ENCODE results near the gene DNAJB12.
"Not testable (repeated sequence)": the region's sequence is repeated elsewhere in the genome, so short reads cannot be mapped to it uniquely, and the experiment has no call there.

The DNAJB12 gene

DNA sequence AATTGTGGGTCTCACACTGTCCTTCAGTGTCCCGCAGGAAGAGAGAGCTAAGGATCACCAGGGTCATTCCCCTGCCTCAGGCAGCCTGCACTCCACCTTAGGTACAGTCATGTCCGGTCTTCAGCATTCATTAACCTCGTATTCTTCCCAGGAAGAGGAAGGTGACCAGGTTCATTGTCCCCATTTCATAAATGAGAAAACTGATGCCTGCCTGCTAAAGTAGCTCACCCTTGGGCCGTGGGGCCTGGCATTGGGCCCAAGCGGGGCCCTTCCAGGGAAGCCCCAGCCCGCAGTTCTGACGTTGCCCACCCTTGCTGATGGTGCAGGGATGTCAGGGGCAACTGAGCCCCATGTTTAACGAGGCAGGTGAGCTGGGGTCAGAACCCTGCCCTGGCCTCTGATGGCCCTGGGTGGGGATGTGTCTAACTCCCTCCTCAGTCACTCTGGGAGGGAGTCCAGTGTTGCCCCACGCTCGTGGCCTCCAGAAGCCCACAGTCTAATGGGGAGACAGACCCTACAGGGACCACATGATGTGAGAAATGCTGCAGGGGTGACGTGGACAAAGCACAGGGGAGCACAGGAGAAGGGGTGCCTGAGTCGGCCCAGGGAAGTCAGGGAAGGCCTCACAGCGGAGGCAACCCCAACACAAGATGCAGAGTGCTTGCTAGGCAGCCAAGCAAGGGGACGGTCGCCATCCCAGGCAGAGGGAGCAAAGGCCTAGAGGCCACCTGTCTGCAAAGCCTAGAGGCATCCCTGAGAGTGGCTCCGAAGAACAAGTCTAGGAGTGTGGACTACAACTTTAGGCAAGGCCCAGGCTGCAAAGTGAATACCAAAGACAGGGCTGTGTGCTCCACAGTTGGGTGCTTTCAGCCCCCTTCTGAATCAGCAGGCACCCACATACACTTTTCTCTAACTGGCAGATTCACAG is 55.9 kb downstream of the DNAJB12 start:
- H3K4me3 ChIP-seq (ENCODE audit: low read depth, low read length), result 0 out of 2 replicates have a peak overlapping the region, but pooled peaks have one; percentile 65
- no peaks in the 10 kb centered on the region for H3K36me3 ChIP-seq (ENCODE audit: control insufficient read depth, insufficient read depth, low read length)
- H3K27ac ChIP-seq (ENCODE audit: low read depth, low read length), result peak overlapping the region; percentile 29
- H3K9me3 ChIP-seq (ENCODE audit: control insufficient read depth, insufficient read depth, low read length), result no peaks in the 10 kb centered on the region
- no peaks in the 10 kb centered on the region for H3K27me3 ChIP-seq (ENCODE audit: control insufficient read depth, insufficient read depth, low read length)
- peaks cover 14% of the 10 kb centered on the region for H3K4me1 ChIP-seq (ENCODE audit: control insufficient read depth, insufficient read depth, low read length)
- no peak overlapping the region for H3K9ac ChIP-seq (ENCODE audit: low read depth, low read length)

- no peaks in the 10 kb centered on the region for H3K27me3 ChIP-seq (ENCODE audit: control insufficient read depth, insufficient read depth, low read length)
- no peaks in the 10 kb centered on the region for H3K9me3 ChIP-seq (ENCODE audit: control insufficient read depth, insufficient read depth, low read length)
- peak overlapping the region; percentile 65 for H3K4me3 ChIP-seq (ENCODE audit: low read depth, low read length)
- peaks cover 14% of the 10 kb centered on the region for H3K4me1 ChIP-seq (ENCODE audit: control insufficient read depth, insufficient read depth, low read length)
- peak overlapping the region; percentile 49 for H3K9ac ChIP-seq (ENCODE audit: low read depth, low read length)
- H3K36me3 ChIP-seq (ENCODE audit: control insufficient read depth, insufficient read depth, low read length), result no peaks in the 10 kb centered on the region
- H3K27ac ChIP-seq (ENCODE audit: low read depth, low read length), result peak overlapping the region; percentile 78
Observed at GRCh38 chr10:72297805-72298591, 56.7 kb downstream of the DNAJB12 start.

- H3K9ac ChIP-seq (ENCODE audit: low read depth, low read length), result peak overlapping the region; percentile 49
- peak overlapping the region; percentile 65 for H3K4me3 ChIP-seq (ENCODE audit: low read depth, low read length)
- H3K36me3 ChIP-seq (ENCODE audit: control insufficient read depth, insufficient read depth, low read length), result no peaks in the 10 kb centered on the region
- peaks cover 14% of the 10 kb centered on the region for H3K4me1 ChIP-seq (ENCODE audit: control insufficient read depth, insufficient read depth, low read length)
- H3K9me3 ChIP-seq (ENCODE audit: control insufficient read depth, insufficient read depth, low read length), result no peaks in the 10 kb centered on the region
- peak overlapping the region; percentile 78 for H3K27ac ChIP-seq (ENCODE audit: low read depth, low read length)
- H3K27me3 ChIP-seq (ENCODE audit: control insufficient read depth, insufficient read depth, low read length), result no peaks in the 10 kb centered on the region
Observed at GRCh38 chr10:72297281-72297804, 57.4 kb downstream of the DNAJB12 start.

GRCh38 chr10:72296829-72297280 is 57.9 kb downstream of the DNAJB12 start:
- not testable (repeated sequence) for H3K27me3 ChIP-seq (ENCODE audit: control insufficient read depth, insufficient read depth, low read length); H3K4me3 ChIP-seq (ENCODE audit: low read depth, low read length); H3K9me3 ChIP-seq (ENCODE audit: control insufficient read depth, insufficient read depth, low read length); H3K9ac ChIP-seq (ENCODE audit: low read depth, low read length); H3K27ac ChIP-seq (ENCODE audit: low read depth, low read length); H3K36me3 ChIP-seq (ENCODE audit: control insufficient read depth, insufficient read depth, low read length)
- H3K4me1 ChIP-seq (ENCODE audit: control insufficient read depth, insufficient read depth, low read length), result peaks cover 14% of the 10 kb centered on the region

DNA sequence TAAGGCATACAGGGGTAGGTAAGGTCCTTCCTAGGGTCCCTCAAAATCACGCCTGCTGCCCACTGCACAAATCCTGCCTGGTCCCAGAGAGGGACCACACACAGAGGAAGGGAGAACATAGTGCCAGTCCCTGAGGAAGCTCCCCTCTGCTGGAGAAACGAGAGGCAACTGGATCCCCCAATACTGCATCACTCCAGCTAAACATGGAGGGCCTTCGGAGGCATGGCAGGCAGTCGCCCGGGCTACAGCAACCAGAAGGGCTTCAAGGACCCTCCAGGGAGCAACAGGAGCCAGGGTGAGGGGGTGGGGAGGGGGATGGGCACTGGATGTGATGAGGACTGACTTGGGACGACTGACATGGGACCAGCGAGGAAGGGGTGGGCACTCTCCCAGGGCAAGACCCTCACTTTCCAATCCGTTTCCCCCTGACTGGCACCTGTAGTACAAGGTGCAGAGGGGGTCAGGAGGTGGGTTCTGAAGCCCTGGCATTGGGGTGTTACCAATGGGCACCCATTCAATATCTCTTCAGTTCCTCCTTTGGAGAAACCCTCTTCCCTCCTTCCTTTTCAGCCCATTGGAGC is 59.3 kb downstream of the DNAJB12 start:
- no peaks in the 10 kb centered on the region for H3K9me3 ChIP-seq (ENCODE audit: control insufficient read depth, insufficient read depth, low read length)
- H3K4me3 ChIP-seq (ENCODE audit: low read depth, low read length), result no peak overlapping the region
- H3K27ac ChIP-seq (ENCODE audit: low read depth, low read length), result peak overlapping the region; percentile 14
- peaks cover 14% of the 10 kb centered on the region for H3K4me1 ChIP-seq (ENCODE audit: control insufficient read depth, insufficient read depth, low read length)
- no peaks in the 10 kb centered on the region for H3K27me3 ChIP-seq (ENCODE audit: control insufficient read depth, insufficient read depth, low read length)
- H3K36me3 ChIP-seq (ENCODE audit: control insufficient read depth, insufficient read depth, low read length), result no peaks in the 10 kb centered on the region
- no peak overlapping the region for H3K9ac ChIP-seq (ENCODE audit: low read depth, low read length)

DNA sequence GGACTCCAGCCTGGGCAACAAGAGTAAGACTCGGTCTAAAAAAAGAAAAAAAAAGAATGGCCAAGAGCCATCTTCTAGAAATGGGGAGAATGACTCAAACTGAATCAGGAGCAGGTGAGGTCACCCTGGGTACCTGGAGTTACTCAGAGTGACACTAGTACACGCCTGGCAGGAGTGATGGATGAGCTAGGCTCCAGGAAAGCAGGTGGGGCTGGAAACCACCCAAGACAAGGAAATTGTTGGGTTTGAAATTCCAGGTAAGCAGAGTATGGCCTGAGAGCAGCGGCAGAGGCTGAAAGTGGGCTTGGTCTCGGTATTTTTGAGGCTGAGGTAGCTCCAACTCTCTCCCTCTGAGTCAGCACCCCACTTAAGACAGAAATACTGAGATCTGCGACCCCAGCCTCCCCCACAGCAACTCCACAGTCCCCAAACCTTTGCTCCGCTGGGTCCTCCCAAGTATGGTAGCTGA is 62.5 kb downstream of the DNAJB12 start:
- Histone ChIP-seq H3K36me3 (ENCODE audit: control insufficient read depth, insufficient read depth, low read length) (no peaks in the 10 kb centered on the region), H3K9ac (ENCODE audit: low read depth, low read length) (no peak overlapping the region), H3K4me1 (ENCODE audit: control insufficient read depth, insufficient read depth, low read length) (peaks cover 10% of the 10 kb centered on the region)

GRCh38 chr10:72291019-72291532 is 63.6 kb downstream of the DNAJB12 start:
- no peak overlapping the region for H3K4me3 ChIP-seq (ENCODE audit: low read depth, low read length)
- H3K9ac ChIP-seq (ENCODE audit: low read depth, low read length), result no peak overlapping the region
- no peaks in the 10 kb centered on the region for H3K27me3 ChIP-seq (ENCODE audit: control insufficient read depth, insufficient read depth, low read length)
- no peaks in the 10 kb centered on the region for H3K9me3 ChIP-seq (ENCODE audit: control insufficient read depth, insufficient read depth, low read length)
- no peaks in the 10 kb centered on the region for H3K36me3 ChIP-seq (ENCODE audit: control insufficient read depth, insufficient read depth, low read length)
- peaks cover 9% of the 10 kb centered on the region for H3K4me1 ChIP-seq (ENCODE audit: control insufficient read depth, insufficient read depth, low read length)
- H3K27ac ChIP-seq (ENCODE audit: low read depth, low read length), result no peak overlapping the region

More for the DNA sequence above, 62.5 kb downstream of the DNAJB12 start:
- Histone ChIP-seq H3K4me3 (ENCODE audit: low read depth, low read length) (no peak overlapping the region), H3K27me3 (ENCODE audit: control insufficient read depth, insufficient read depth, low read length) (no peaks in the 10 kb centered on the region), H3K27ac (ENCODE audit: low read depth, low read length) (no peak overlapping the region), H3K9me3 (ENCODE audit: control insufficient read depth, insufficient read depth, low read length) (no peaks in the 10 kb centered on the region)

- no peak overlapping the region for H3K9ac ChIP-seq (ENCODE audit: low read depth, low read length)
- no peak overlapping the region for H3K27ac ChIP-seq (ENCODE audit: low read depth, low read length)
- H3K27me3 ChIP-seq (ENCODE audit: control insufficient read depth, insufficient read depth, low read length), result no peaks in the 10 kb centered on the region
- H3K36me3 ChIP-seq (ENCODE audit: control insufficient read depth, insufficient read depth, low read length), result no peaks in the 10 kb centered on the region
- H3K4me1 ChIP-seq (ENCODE audit: control insufficient read depth, insufficient read depth, low read length), result no peaks in the 10 kb centered on the region
- H3K9me3 ChIP-seq (ENCODE audit: control insufficient read depth, insufficient read depth, low read length), result no peaks in the 10 kb centered on the region
- H3K4me3 ChIP-seq (ENCODE audit: low read depth, low read length), result no peak overlapping the region
Observed at GRCh38 chr10:72285972-72286521, 68.7 kb downstream of the DNAJB12 start.

DNA sequence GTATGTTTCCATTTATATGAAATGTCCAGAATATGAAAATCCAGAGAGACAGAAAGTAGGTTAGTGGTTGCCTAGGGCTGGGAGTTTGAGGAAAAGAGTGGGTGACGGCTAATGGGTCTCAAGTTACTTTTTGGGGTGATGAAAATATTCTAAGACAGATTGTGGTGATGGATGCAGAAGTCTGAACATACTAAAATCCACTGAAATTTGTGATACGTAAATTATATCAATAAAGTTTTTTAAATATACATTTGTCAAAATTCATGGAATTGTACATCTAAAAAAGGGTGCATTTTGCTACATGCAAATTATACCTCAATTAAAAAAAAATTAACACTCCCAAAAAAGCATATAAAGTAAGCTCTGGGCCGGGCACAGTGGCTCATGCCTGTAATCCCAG is 71.6 kb downstream of the DNAJB12 start:
- no peak overlapping the region for H3K4me3 ChIP-seq (ENCODE audit: low read depth, low read length)
- H3K4me1 ChIP-seq (ENCODE audit: control insufficient read depth, insufficient read depth, low read length), result no peaks in the 10 kb centered on the region
- no peak overlapping the region for H3K9ac ChIP-seq (ENCODE audit: low read depth, low read length)
- H3K27ac ChIP-seq (ENCODE audit: low read depth, low read length), result no peak overlapping the region
- no peaks in the 10 kb centered on the region for H3K27me3 ChIP-seq (ENCODE audit: control insufficient read depth, insufficient read depth, low read length)
- no peaks in the 10 kb centered on the region for H3K9me3 ChIP-seq (ENCODE audit: control insufficient read depth, insufficient read depth, low read length)
- no peaks in the 10 kb centered on the region for H3K36me3 ChIP-seq (ENCODE audit: control insufficient read depth, insufficient read depth, low read length)

Measured in HUES48 (cell line).